ENCODE results near the gene TRIL. TPM values are rescaled to one million over a fixed set of nuclear protein-coding genes. Genes with fewer than 3 reads are reported as not detected.

The TRIL gene
- total and polyA plus RNA-seq, 2 experiments from 2014 or later, result 2.5 to 4.6 TPM

- WGBS (ENCODE audit: low lambda C conversion rate, missing lambda C conversion rate), result 35% methylated on average over 10 of the region's 10 CpGs
- no peak overlapping the region for H3K4me3 ChIP-seq
- H3K4me2 ChIP-seq, result peak overlapping the region; percentile 57
- TF ChIP-seq EZH2 (IDR thresholded peaks at IDR 0.05; ENCODE audit: borderline replicate concordance), result no peak
- TF ChIP-seq CTCF (IDR thresholded peaks at IDR 0.05; ENCODE audit: poor library complexity), result no peak
- TF ChIP-seq EZH2phosphoT487 (IDR thresholded peaks at IDR 0.05; ENCODE audit: low read depth, severe bottlenecking, unreplicated experiment), result no peak
- no peaks in the 10 kb centered on the region for H3K27me3 ChIP-seq
- H4K20me1 ChIP-seq (ENCODE audit: insufficient read depth, poor library complexity, severe bottlenecking), result no peaks in the 10 kb centered on the region
- H3K27ac ChIP-seq, result peak overlapping the region; percentile 64
- H2AFZ ChIP-seq, result no peak overlapping the region
- peaks cover 7% of the 10 kb centered on the region for H3K4me1 ChIP-seq (ENCODE audit: insufficient read depth)
- H3K36me3 ChIP-seq (replicated peaks; ENCODE audit: insufficient read depth, low read depth), result no peaks in the 10 kb centered on the region
- H3K79me2 ChIP-seq, result no peaks in the 10 kb centered on the region
- DNase-seq (ENCODE audit: low spot score), result peak; percentile 48
- H3K9me3 ChIP-seq (ENCODE audit: low read depth), result no peaks in the 10 kb centered on the region
- H3K9me2 ChIP-seq (replicated peaks; ENCODE audit: insufficient read depth), result no peaks in the 10 kb centered on the region
Measured at GRCh38 chr7:28904578-28905048, 53.5 kb downstream of the TRIL start.

- H3K9me2 ChIP-seq (replicated peaks; ENCODE audit: insufficient read depth), result no peaks in the 10 kb centered on the region
Measured at GRCh38 chr7:28903730-28904577, 54.2 kb downstream of the TRIL start.

More at GRCh38 chr7:28903730-28904577, 54.2 kb downstream of the TRIL start:
- no peak for DNase-seq (ENCODE audit: low spot score)
- 52% methylated on average over 4 of the region's 4 CpGs for WGBS (ENCODE audit: low lambda C conversion rate, missing lambda C conversion rate)
- no peaks in the 10 kb centered on the region for H4K20me1 ChIP-seq (ENCODE audit: insufficient read depth, poor library complexity, severe bottlenecking)
- peaks cover 7% of the 10 kb centered on the region for H3K4me1 ChIP-seq (ENCODE audit: insufficient read depth)
- H3K27ac ChIP-seq, result peak overlapping the region; percentile 64
- H3K27me3 ChIP-seq, result no peaks in the 10 kb centered on the region
- peak overlapping the region; percentile 57 for H3K4me2 ChIP-seq
- no peak overlapping the region for H3K4me3 ChIP-seq
- H2AFZ ChIP-seq, result no peak overlapping the region
- H3K36me3 ChIP-seq (replicated peaks; ENCODE audit: insufficient read depth, low read depth), result no peaks in the 10 kb centered on the region
- H3K9me3 ChIP-seq (ENCODE audit: low read depth), result no peaks in the 10 kb centered on the region
- peak; percentile 36 for TF ChIP-seq EZH2phosphoT487 (IDR thresholded peaks at IDR 0.05; ENCODE audit: low read depth, severe bottlenecking, unreplicated experiment)
- no peak for TF ChIP-seq EZH2 (IDR thresholded peaks at IDR 0.05; ENCODE audit: borderline replicate concordance)
- H3K79me2 ChIP-seq, result no peaks in the 10 kb centered on the region

Other genes starting within 250 kb of the TRIL start
- 26.2 and 36.6 TPM in 2 replicates for gene CPVL, start 188.2 kb upstream of the TRIL start, total RNA-seq
- 36.3 and 36.4 TPM in 2 replicates for gene CPVL, start 188.2 kb upstream of the TRIL start, polyA plus RNA-seq
- 8.7 and 20.7 TPM in 2 replicates for gene CHN2, start 236.4 kb upstream of the TRIL start, total RNA-seq
- 12.3 and 13.7 TPM in 2 replicates for gene CHN2, start 236.4 kb upstream of the TRIL start, polyA plus RNA-seq

Measured in hepatocyte (in vitro differentiated cells).